Endothelial cell of umbilical vein (primary cell): ENCODE results near the gene HOXA11. TPM values are rescaled to one million over a fixed set of nuclear protein-coding genes. Genes with fewer than 3 reads are reported as not detected.

Experiments used
- BruUV-seq: library from RNA; stranded (reverse); fragments of 400-500 nt; replicated peaks from 2 replicates; lab custom pipeline; 2021; lab: Mats Ljungman, UMichigan
- CTCF ChIA-PET: fragments of 300-600, 350-600 bp; sonication (Branson Sonifier 250); formaldehyde crosslinking; loops from one replicate; lab custom pipeline; 2021; ENCODE audit warnings: antibody characterized with exemption, inconsistent platforms; lab: Charles Lee
- POLR2A ChIA-PET: fragments of 300-600, 350-600 bp; sonication (Branson Sonifier 250); formaldehyde crosslinking; loops from one replicate; lab custom pipeline; 2021; ENCODE audit warnings: antibody characterized with exemption, inconsistent platforms; lab: Charles Lee
- DNase-seq: peaks from one replicate; pipeline ENCODE4 v3.0.0-alpha.2; 2011; ENCODE audit warnings: low read depth, low spot score
- FAIRE-seq: peaks from 2 replicates; lab custom pipeline; 2011; peaks lifted over from hg19 to GRCh38; lab: Jason Lieb, UNC
- H2AFZ ChIP-seq: 2 replicates; pipeline ENCODE4 v1.6.0; 2012; ENCODE audit warnings: low read depth, low read length, control low read depth, inconsistent platforms
- H3K27ac ChIP-seq: 2 replicates; pipeline ENCODE4 v1.5.1; 2011; ENCODE audit warnings: low read depth, mild to moderate bottlenecking, control low read depth, low read length, moderate library complexity; ENCODE audit not compliant: insufficient read depth
- H3K27me3 ChIP-seq, 2 experiments: 2 replicates each; pipeline versions ENCODE4 v1.6.0 to v1.6.1; 2011; ENCODE audit warnings: low read length in 2 of 2, mixed read lengths in 1 of 2; ENCODE audit not compliant: control insufficient read depth in 2 of 2, insufficient read depth in 2 of 2
- H3K36me3 ChIP-seq, 2 experiments: 2 replicates in 1 of 2; 3 replicates in 1 of 2; pipeline ENCODE4 v1.5.1; 2011; ENCODE audit warnings: low read length in 2 of 2, mild to moderate bottlenecking in 1 of 2, moderate library complexity in 1 of 2; ENCODE audit not compliant: control insufficient read depth in 2 of 2, insufficient read depth in 2 of 2; ENCODE audit errors: extremely low read depth in 1 of 2
- H3K4me1 ChIP-seq: 3 replicates; pipeline ENCODE4 v1.5.1; 2011; ENCODE audit warnings: mild to moderate bottlenecking, low read length; ENCODE audit not compliant: control insufficient read depth, insufficient read depth; ENCODE audit errors: extremely low read depth
- H3K4me2 ChIP-seq: 2 replicates; pipeline ENCODE4 v1.6.1; 2011; ENCODE audit warnings: low read length, control low read depth, mixed read lengths; ENCODE audit not compliant: insufficient read depth
- H3K4me3 ChIP-seq, 3 experiments: fragments of 200-600 bp in 1 of 3; sonication (generic), shearing (Covaris generic) in 1 of 3; replicated peaks in 1 of 3; 2 replicates each; pipeline ENCODE4 v1.5.1; 2011 to 2016; ENCODE audit warnings: control low read depth in 3 of 3, low read length in 3 of 3, mild to moderate bottlenecking in 2 of 3, inconsistent platforms in 1 of 3, low read depth in 1 of 3, moderate library complexity in 1 of 3; ENCODE audit not compliant: insufficient read depth in 1 of 3
- H3K79me2 ChIP-seq: 2 replicates; pipeline ENCODE4 v1.6.0; 2012; ENCODE audit warnings: low read length, inconsistent platforms; ENCODE audit not compliant: control insufficient read depth, insufficient read depth
- H3K9ac ChIP-seq: replicated peaks from 2 replicates; pipeline ENCODE3; 2011; ENCODE audit warnings: low read length, control low read depth; ENCODE audit not compliant: insufficient read depth; ENCODE audit errors: extremely low read depth
- H3K9me1 ChIP-seq: replicated peaks from 3 replicates; pipeline ENCODE4 v1.6.0; 2011; ENCODE audit warnings: mild to moderate bottlenecking, low read length; ENCODE audit not compliant: control insufficient read depth, insufficient read depth; ENCODE audit errors: extremely low read depth
- H3K9me3 ChIP-seq: replicated peaks from 2 replicates; pipeline ENCODE4 v1.5.1; 2012; ENCODE audit warnings: low read length, inconsistent platforms; ENCODE audit not compliant: control insufficient read depth, insufficient read depth
- H4K20me1 ChIP-seq: replicated peaks from 2 replicates; pipeline ENCODE3; 2011; ENCODE audit warnings: mild to moderate bottlenecking, low read length; ENCODE audit not compliant: control insufficient read depth, insufficient read depth; ENCODE audit errors: extremely low read depth
- CTCF ChIP-seq, 2 donors: IDR thresholded peaks; 1 replicate in 1 of 2; 2 replicates in 1 of 2; pipeline ENCODE4 v1.5.1; 2011; ENCODE audit warnings: low read length in 2 of 2, mild to moderate bottlenecking in 2 of 2, moderate library complexity in 2 of 2, control low read depth in 1 of 2, inconsistent platforms in 1 of 2, low read depth in 1 of 2; ENCODE audit not compliant: insufficient read depth in 1 of 2; ENCODE audit errors: extremely low read depth in 1 of 2
- EZH2 ChIP-seq: IDR thresholded peaks from 2 replicates; pipeline ENCODE4 v1.6.1; 2012; ENCODE audit warnings: borderline replicate concordance, low read depth, mild to moderate bottlenecking, moderate library complexity, low read length, inconsistent platforms; ENCODE audit not compliant: severe bottlenecking
- FOS ChIP-seq: IDR thresholded peaks from 2 replicates; pipeline ENCODE4 v1.6.1; 2011; ENCODE audit warnings: mild to moderate bottlenecking, low read length, moderate library complexity, borderline replicate concordance; ENCODE audit not compliant: insufficient read depth
- GATA2 ChIP-seq: IDR thresholded peaks from 2 replicates; pipeline ENCODE4 v1.7.0; 2011; ENCODE audit warnings: low read depth, mild to moderate bottlenecking, moderate library complexity, mixed read lengths, low read length; ENCODE audit not compliant: insufficient read length, insufficient read depth
- JUN ChIP-seq: IDR thresholded peaks from 2 replicates; pipeline ENCODE4 v1.6.1; 2011; ENCODE audit warnings: borderline replicate concordance, low read depth; ENCODE audit not compliant: insufficient read length, insufficient read depth
- MYC ChIP-seq: IDR thresholded peaks from one replicate; pipeline ENCODE4 v1.6.1; 2011; ENCODE audit warnings: mild to moderate bottlenecking, low read depth, low read length
- POLR2A ChIP-seq: IDR thresholded peaks from 2 replicates; pipeline ENCODE4 v1.6.1; 2012; ENCODE audit warnings: low read depth, mild to moderate bottlenecking, control low read depth, low read length
- POLR2AphosphoS5 ChIP-seq: IDR thresholded peaks from 2 replicates; pipeline ENCODE4 v1.6.1; 2012; ENCODE audit warnings: low read depth, mild to moderate bottlenecking, control low read depth, low read length, moderate library complexity; ENCODE audit not compliant: insufficient read depth
- dilution Hi-C: fragments of 300-500 bp; cut with MboI; formaldehyde crosslinking; loops from one replicate; pipeline ENCODE4 v1.15.0; 2019; ENCODE audit warnings: low sequenced_read_pairs; ENCODE audit not compliant: extremely low pct_ligation_motif_present
- intact Hi-C: fragments of 100-400 bp; cut with micrococcal nuclease; formaldehyde crosslinking; loops from one replicate; pipeline ENCODE4 v1.10.0; 2022
- polyA plus RNA-seq, 4 experiments: library from polyadenylated mRNA; depleted of rRNA in 3 of 4; stranded (reverse) in 3 of 4; unstranded in 1 of 4; fragments of >200 nt; gene quantifications; 2 replicates each; pipeline versions ENCODE4 v1.2.1 to v1.2.3, GENCODE V29; 2011 to 2012; ENCODE audit warnings: missing spikeins in 1 of 4
- total RNA-seq: library from RNA; stranded (reverse); gene quantifications from 2 replicates; pipeline ENCODE4 v1.2.3, GENCODE V29; 2021
- TF ChIP-seq, protein P1 (sequence below): IDR thresholded peaks from 2 replicates; pipeline ENCODE4 v1.6.1; 2011; ENCODE audit not compliant: insufficient read depth, insufficient read length

The HOXA11 gene
- total and polyA plus RNA-seq, 2 donors (not counting 3 experiments of a cell fraction or from before 2014, with no cell fraction given): 10.4 to 16.7 TPM

DNA sequence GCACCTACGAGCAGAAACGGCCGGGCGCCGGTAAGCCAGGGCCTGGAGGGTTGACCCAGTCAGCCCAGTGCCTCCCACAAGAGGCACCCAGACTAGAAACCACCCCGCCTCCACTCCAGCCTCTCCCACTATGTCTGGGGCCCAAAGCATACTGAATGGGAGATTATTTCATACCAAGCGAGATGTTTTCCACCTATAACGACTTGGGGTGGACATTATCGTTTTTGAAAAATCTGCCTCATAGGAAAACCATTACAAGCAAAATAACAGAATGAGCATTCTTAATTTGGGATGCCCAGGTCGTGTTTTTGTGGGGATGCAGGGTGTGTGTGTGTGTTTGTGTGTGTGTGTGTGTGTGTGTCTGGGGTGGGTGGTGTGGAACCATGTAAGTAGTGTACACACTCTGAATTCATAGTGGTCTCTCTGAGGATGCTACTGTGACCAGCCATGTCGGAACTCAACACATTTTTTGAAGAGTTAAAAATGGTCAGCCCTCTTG, 39.1 kb downstream of the HOXA11 start:
- Histone ChIP-seq H3K4me3 (peak overlapping the region in 2 of 3 experiments; percentile 18 to 50), H3K27ac (peak overlapping the region; percentile 64), H3K79me2 (peaks cover 97% of the 10 kb centered on the region)

More for the DNA sequence above, 39.1 kb downstream of the HOXA11 start:
- Histone ChIP-seq H4K20me1 (no peaks in the 10 kb centered on the region), H3K4me1 (peaks cover 68% of the 10 kb centered on the region), H3K9me3 (no peaks in the 10 kb centered on the region), H3K9ac (peak overlapping the region; percentile 47), H3K27me3 (no peaks in the 10 kb centered on the region), H2AFZ (no peak overlapping the region), H3K36me3 (peaks cover 0 to 19% of the 10 kb centered on the region in 2 experiments), H3K9me1 (no peaks in the 10 kb centered on the region), H3K4me2 (peak overlapping the region; percentile 76)
- dilution Hi-C loops: no loop called here
- DNase-seq (no peak), FAIRE-seq (no peak)
- BruUV-seq: no TSS peak
- ChIA-PET POLR2A (interaction anchor here (0.6 to 1.6 kb wide), 2 partner anchors 15 to 238 kb away, joined by 4 read pairs; no protein-coding TSS in a partner anchor), CTCF (interaction anchor here (0.8 to 7.0 kb wide), 12 partner anchors 9 to 777 kb away, joined by 3 to 72 read pairs (median 18); partner anchors contain the start of gene HOXA7)
- intact Hi-C loops: no loop called here
- TF ChIP-seq JUN (no peak), FOS (no peak), GATA2 (no peak), POLR2A (no peak), POLR2AphosphoS5 (no peak), EZH2 (no peak), MYC (no peak), CTCF (IDR thresholded peaks at IDR 0.05; ENCODE audit: extremely low read depth in 1 of 2, insufficient read depth in 1 of 2, low read depth in 1 of 2, low read length in 2 of 2) (no peak)
- TF ChIP-seq, protein P1, sequence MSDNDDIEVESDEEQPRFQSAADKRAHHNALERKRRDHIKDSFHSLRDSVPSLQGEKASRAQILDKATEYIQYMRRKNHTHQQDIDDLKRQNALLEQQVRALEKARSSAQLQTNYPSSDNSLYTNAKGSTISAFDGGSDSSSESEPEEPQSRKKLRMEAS: no peak
